ENCODE measurements around the gene SLC45A3.
"Not testable (repeated sequence)": the region's sequence is repeated elsewhere in the genome, so short reads cannot be mapped to it uniquely, and the experiment has no call there.

Gene SLC45A3

GRCh38 chr1:205680073-205680851, at the start of gene SLC45A3:
Gene SLC45A3, minus strand, starts transcription at chr1:205680509. Its CDS starts 15,853 bp downstream, at chr1:205664656.
- Histone ChIP-seq H3K27ac (no peak within 1 kb of the TSS), H3K9me3 (ENCODE audit: control insufficient read depth, low read length) (no peaks in the 10 kb centered on the region), H3K4me3 (ENCODE audit: low read depth, low read length) (peak within 1 kb of the TSS; percentile 46)

GRCh38 chr1:205726619-205727125, 46.4 kb upstream of the SLC45A3 start:
- Histone ChIP-seq H3K4me3 (ENCODE audit: low read depth, low read length) (no peak overlapping the region), H3K27me3 (ENCODE audit: control insufficient read depth, insufficient read depth, low read length) (no peaks in the 10 kb centered on the region), H3K79me2 (peaks cover 14% of the 10 kb centered on the region), H3K27ac (no peak overlapping the region), H3K9me3 (ENCODE audit: control insufficient read depth, low read length) (no peaks in the 10 kb centered on the region), H3K4me2 (ENCODE audit: low read length) (no peak overlapping the region), H3K4me1 (no peaks in the 10 kb centered on the region), H3K9ac (no peak overlapping the region), H3K36me3 (ENCODE audit: control insufficient read depth, insufficient read depth, low read length) (no peaks in the 10 kb centered on the region), H2AFZ (no peak overlapping the region)
- TF ChIP-seq, protein P1, sequence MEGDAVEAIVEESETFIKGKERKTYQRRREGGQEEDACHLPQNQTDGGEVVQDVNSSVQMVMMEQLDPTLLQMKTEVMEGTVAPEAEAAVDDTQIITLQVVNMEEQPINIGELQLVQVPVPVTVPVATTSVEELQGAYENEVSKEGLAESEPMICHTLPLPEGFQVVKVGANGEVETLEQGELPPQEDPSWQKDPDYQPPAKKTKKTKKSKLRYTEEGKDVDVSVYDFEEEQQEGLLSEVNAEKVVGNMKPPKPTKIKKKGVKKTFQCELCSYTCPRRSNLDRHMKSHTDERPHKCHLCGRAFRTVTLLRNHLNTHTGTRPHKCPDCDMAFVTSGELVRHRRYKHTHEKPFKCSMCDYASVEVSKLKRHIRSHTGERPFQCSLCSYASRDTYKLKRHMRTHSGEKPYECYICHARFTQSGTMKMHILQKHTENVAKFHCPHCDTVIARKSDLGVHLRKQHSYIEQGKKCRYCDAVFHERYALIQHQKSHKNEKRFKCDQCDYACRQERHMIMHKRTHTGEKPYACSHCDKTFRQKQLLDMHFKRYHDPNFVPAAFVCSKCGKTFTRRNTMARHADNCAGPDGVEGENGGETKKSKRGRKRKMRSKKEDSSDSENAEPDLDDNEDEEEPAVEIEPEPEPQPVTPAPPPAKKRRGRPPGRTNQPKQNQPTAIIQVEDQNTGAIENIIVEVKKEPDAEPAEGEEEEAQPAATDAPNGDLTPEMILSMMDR (IDR thresholded peaks at IDR 0.05): no peak

More at GRCh38 chr1:205680073-205680851, at the start of gene SLC45A3:
- Histone ChIP-seq H3K36me3 (ENCODE audit: control insufficient read depth, insufficient read depth, low read length) (no peaks in the 10 kb centered on the region), H3K4me1 (no peaks in the 10 kb centered on the region), H3K27me3 (ENCODE audit: control insufficient read depth, insufficient read depth, low read length) (no peaks in the 10 kb centered on the region), H3K9ac (no peak within 1 kb of the TSS), H3K4me2 (ENCODE audit: low read length) (peak within 1 kb of the TSS; percentile 72), H2AFZ (peak within 1 kb of the TSS; percentile 72), H3K79me2 (no peaks in the 10 kb centered on the region)
- TF ChIP-seq, protein P1 (IDR thresholded peaks at IDR 0.05): no peak

- Histone ChIP-seq H3K27ac (no peak overlapping the region), H3K27me3 (ENCODE audit: control insufficient read depth, insufficient read depth, low read length) (no peaks in the 10 kb centered on the region), H3K36me3 (ENCODE audit: control insufficient read depth, insufficient read depth, low read length) (no peaks in the 10 kb centered on the region), H3K4me2 (ENCODE audit: low read length) (no peak overlapping the region), H2AFZ (no peak overlapping the region), H3K4me1 (no peaks in the 10 kb centered on the region), H3K79me2 (peaks cover 10% of the 10 kb centered on the region), H3K9ac (no peak overlapping the region), H3K9me3 (ENCODE audit: control insufficient read depth, low read length) (no peaks in the 10 kb centered on the region), H3K4me3 (ENCODE audit: low read depth, low read length) (no peak overlapping the region)
- TF ChIP-seq, protein P1 (IDR thresholded peaks at IDR 0.05): no peak
These were observed 45.2 kb upstream of the SLC45A3 start for GRCh38 chr1:205725514-205725913.

DNA sequence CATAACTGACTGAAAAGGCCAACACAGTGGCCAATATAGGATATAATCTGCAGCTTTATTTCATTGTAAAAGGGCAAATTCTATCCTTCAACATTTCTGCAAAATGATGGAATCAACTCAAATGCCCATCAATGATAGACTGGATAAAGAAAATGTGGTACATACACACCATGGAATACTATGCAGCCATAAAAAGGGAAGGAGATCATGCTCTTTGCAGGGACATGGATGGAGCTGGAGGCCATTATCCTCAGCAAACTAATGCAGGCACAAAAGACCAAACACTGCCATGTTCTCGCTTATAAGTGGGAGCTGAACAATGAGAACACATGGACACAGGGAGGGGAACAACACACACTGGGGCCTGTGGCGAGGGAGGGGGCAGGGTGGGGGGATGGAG, 40.4 kb upstream of the SLC45A3 start:
- not testable (repeated sequence) for H3K27me3 ChIP-seq (ENCODE audit: control insufficient read depth, insufficient read depth, low read length); H3K79me2 ChIP-seq; H3K9ac ChIP-seq; H3K9me3 ChIP-seq (ENCODE audit: control insufficient read depth, low read length); H2AFZ ChIP-seq; H3K27ac ChIP-seq; H3K4me3 ChIP-seq (ENCODE audit: low read depth, low read length); H3K4me2 ChIP-seq (ENCODE audit: low read length); H3K36me3 ChIP-seq (ENCODE audit: control insufficient read depth, insufficient read depth, low read length); H3K4me1 ChIP-seq

DNA sequence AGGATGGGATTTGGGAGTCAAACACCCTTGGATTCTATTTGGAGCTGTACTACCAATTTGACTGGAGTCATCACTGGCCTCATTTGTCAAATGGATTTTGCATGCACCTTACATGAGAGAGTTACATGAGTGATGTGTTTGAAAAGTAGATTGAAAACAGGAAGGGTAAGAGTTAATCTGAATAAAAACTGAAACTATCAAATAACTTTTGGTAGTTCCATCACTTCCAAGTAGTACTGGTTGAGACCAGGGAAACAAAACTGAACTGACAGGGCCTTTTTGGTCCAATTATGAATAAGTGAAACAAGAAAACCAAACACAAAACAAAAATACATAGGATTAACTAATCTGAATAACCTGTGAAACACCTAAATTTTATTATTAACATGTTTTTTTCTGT, 39.5 kb upstream of the SLC45A3 start:
- Histone ChIP-seq H3K4me3 (ENCODE audit: low read depth, low read length) (no peak overlapping the region), H3K27me3 (ENCODE audit: control insufficient read depth, insufficient read depth, low read length) (no peaks in the 10 kb centered on the region), H3K79me2 (no peaks in the 10 kb centered on the region), H3K9ac (no peak overlapping the region), H3K36me3 (ENCODE audit: control insufficient read depth, insufficient read depth, low read length) (no peaks in the 10 kb centered on the region), H3K4me1 (no peaks in the 10 kb centered on the region), H3K27ac (no peak overlapping the region), H2AFZ (no peak overlapping the region), H3K4me2 (ENCODE audit: low read length) (no peak overlapping the region), H3K9me3 (ENCODE audit: control insufficient read depth, low read length) (no peaks in the 10 kb centered on the region)
- TF ChIP-seq, protein P1 (IDR thresholded peaks at IDR 0.05): no peak
